CMK (cell line): ENCODE measurements around the gene SPATA33.
A peak's percentile ranks its signal among the peaks of the same experiment; 100 is the strongest.

ENCODE experiments used
- DNase-seq: peaks from one replicate; pipeline ENCODE4 v3.0.0-alpha.2; 2010; ENCODE audit warnings: low read depth

Gene SPATA33

DNA sequence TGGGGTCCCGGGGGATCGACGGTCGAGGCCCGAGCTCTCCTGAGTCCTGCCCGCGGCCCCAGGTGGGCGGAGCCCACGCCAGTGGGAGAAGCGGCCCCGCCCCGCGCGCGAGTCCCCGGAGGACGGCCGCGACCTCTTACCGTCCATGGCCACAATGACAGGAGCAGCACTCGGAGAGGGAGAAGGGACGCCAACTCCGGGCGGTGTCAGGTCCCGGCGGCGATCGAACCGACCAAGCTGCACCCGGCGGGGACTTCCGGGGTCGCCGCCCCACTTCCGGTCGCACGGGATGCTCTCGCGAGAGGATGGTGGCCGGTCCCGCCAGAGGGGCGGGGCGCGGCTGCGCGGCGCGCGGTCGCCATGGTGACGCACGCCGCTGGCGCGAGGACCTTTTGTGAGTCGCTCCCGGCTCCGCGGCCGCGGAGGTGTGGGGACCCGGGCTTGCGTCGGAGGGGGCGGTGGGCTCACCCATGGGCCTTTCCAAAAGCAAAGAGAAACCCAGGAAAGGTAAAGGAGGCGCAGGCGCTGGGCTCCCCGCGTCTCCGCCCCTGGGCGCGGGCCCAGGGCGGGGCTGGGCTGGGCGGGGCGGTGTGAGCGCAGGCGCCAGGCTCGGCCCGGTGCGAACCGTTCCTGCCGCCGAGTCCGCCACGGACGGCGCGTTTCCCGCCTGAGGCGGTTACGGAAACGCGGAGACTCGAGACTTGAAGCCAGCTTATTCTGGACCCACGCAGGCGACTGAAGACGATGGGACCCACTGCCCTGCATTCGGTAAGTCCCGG, at the start of gene SPATA33, which contains the start of gene CHMP1A:
Gene SPATA33, plus strand, starts transcription at position 395 of the 779 bp plus-strand sequence. Its CDS starts 76 bp downstream, at position 471.
Gene CHMP1A, minus strand, starts transcription at position 267 of the 779 bp plus-strand sequence. Its CDS starts 120 bp downstream, at position 147.
- DNase-seq: peak; percentile 72

DNA sequence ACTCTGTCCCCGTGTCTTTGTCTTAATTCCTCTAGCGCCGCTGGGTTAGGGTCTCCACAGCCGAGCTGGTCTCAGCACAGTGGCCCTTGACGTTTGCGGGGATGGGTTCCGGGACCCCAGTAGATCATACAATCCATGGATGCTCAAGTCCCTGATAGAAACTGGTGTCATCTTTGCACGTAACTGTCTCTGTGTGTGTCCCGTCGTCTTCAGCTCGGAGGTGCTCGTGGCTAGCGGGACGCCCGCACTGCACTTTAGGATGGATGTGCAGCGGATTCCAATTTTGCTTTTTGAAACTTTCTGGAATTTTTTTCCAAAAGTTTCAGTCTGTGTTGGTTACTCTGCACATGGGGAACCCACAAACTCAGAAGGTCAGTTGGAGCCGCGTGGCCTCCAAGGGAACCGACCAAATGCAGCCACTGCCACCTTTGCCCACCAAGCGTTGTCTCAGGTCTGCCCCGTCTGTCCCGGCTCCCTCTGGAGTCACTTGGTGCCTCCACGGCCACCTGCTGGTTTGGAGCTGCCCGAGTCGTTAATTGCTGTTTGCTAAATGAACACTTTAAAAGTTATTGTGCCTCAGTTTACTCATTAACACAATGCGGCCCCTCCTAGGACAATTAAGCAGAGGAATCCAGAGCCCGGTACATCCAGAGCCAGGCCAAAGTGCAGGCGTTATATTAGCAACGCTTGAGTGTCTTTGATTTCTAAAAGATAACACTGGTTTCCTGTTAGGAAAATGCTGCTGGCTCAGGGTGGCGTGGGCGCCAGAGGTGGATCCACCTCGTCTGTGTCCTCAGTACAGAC, 49.5 kb upstream of the SPATA33 start:
- DNase-seq: no peak

DNA sequence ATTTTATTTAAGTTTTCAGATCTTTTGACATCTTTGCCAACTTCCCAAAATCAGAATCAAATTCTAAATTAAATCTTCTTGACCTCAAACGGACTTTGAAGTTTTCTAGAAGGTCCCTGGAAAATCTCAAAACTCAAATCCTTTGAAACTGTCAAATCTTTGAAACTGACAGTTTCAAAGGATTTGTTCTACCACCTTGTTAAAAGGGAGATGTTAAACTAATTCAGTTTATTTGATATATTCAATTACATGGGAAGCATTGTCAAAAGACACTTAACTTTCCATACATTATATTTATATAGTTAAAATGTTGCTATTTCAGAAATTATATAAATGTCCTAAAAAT, 47.6 kb upstream of the SPATA33 start:
- DNase-seq: no peak

DNA sequence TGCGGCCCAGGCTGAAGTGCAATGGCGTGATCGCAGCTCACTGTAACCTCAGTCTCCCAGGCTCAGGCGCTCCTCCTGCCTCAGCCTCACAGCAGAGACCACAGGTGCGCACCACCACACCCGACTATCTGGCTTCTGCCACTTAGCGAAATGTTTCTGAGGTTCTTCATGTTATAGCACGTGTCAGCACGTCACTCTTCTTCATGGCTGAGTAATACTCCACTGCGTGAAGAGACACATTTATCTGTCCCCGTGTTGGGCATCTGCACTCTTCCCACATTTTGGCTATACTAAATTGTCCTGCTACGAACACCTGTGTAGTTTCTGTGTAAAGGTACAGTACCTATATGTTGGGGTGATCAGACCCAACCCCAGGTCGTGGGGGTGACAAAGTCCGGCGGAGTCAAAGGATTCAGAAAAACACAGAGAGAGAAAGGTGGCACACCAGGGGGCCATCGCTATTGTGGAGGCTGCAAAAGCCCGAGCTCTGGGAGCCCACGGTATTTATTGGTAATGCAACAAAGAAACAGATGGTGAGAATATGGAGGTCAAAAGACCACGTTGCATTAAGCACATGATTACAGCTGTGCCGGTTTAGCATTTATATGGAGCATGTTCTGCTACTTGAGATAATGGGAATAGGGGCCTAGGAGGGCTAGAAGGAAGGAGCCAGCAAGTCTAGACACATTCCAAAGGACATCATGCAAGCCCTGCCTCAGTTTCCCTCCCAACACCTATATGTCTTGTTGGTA, 45.0 kb upstream of the SPATA33 start:
- DNase-seq: no peak

DNA sequence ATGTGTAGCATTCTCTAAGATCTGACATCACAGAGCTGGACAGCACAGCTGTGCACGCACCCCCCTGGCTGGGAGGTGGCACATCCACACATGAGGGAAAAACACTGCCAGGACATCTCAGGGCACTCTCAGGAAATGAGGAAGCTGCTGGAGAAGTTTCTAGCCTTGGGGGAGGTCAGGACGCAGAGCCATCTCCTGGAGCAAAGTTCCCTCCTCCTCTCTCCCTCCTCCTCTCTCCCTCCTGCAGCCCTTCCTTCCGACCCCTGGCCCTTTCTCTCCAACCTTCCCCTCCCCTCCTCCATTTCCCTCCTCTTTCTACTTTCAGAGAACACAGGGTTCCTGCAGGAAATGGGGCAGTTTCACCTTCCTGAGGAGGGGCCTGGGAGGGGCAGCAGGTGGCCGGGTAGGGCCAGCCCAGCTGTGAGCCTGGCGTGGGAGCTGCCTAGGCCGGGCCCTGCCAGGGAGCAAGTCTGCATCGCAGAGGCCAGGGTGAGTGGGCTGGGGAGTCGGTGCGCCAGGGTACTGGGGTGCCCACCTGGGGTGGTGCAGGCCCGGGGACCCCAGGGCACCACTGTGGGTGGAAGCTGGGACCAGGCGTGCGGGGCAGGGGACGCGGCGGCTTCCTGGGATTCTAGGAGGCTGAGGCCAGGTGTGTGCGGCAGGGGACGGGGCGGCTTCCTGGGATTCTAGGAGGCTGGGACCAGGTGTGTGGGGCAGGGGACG, 44.2 kb upstream of the SPATA33 start, which contains the start of gene DPEP1:
Gene DPEP1, plus strand, starts transcription at position 412 of the 723 bp plus-strand sequence. CDS start 16,769 bp downstream, outside the sequence.
- DNase-seq: no peak

DNA sequence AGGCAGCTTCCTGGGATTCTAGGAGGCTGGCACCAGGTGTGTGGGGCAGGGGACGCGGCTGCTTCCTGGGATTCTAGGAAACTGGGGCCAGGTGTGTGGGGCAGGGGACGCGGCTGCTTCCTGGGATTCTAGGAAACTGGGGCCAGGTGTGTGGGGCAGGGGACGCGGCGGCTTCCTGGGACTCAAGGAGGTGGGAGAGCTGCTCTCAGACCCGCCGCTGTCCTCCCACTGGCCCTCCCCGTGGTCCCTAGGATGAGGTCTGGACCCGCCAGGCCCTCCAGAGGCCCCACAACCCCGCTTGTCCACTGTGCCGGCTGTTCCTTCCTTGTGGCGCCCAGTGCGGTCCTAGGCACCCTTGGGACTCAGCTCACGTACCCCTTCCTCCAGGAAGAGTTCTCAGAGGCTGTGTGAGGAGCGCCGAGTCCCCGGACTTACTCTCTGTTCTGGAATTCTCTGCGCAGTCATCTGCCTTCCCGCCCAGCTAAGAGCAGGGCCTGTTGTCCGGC, 43.6 kb upstream of the SPATA33 start:
- DNase-seq: no peak

DNA sequence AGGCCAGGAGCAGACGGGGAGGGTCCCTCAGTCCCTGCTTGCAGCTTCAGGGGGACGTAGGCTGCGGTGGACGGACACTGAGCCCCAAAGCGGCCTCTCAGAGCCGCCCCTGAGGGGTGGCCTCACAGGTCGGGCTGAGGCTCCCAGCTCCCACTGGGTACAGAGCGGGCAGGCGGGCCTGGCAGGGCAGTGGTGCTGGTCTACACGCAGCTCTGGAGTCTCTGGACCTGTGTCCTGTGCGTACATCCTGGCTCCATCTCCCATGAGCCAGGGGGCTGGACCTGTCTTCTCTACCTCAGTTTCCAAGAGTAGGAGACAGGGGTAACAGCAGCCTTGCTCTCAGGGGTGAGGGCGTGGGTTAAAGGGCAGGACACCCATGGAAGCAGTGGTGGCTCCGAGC, 42.5 kb upstream of the SPATA33 start:
- no peak for DNase-seq

DNA sequence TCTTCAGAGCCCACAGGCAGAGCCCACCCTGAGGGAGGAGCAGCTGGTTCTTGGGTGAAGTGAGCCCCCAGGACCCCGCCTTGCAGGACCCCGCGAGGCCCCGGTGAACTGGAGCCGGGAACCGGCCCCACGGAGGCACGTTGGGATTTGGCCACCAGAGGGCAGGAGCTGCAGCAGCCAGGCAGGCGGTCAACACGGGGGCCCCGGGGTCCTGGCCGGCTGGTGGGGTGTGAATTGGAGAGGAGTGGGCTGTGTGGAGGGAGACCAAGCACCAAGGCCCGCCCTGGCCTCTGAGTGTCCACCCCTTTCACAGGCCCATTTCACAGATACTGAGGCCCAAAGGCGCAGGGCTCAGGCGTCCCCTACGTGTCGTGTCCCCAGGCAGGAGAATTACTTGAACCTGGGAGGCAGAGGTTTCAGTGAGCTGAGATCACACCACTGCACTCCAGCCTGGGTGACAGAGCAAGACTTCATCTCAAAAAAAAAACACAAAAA, 42.0 kb upstream of the SPATA33 start:
- no peak for DNase-seq

DNA sequence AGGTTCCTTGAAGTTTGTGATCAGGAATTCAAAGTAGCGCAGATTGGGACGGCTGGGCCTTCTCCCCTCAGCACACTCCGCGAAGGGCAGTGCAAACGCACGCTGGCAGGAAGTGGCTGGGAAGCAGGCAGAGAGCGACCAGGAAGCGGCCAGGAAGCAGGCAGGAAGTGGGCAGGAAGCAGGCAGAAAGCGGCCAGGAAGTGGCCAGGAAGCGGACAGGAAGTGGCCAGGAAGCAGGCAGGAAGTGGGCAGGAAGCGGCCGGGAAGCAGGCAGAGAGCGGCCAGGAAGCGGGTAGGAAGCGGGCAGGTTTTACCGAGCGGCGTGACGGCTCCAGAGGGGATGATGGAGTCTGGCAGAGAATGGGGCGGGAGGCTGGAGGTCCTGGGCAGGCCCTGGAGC, 41.0 kb upstream of the SPATA33 start:
- DNase-seq: no peak

DNA sequence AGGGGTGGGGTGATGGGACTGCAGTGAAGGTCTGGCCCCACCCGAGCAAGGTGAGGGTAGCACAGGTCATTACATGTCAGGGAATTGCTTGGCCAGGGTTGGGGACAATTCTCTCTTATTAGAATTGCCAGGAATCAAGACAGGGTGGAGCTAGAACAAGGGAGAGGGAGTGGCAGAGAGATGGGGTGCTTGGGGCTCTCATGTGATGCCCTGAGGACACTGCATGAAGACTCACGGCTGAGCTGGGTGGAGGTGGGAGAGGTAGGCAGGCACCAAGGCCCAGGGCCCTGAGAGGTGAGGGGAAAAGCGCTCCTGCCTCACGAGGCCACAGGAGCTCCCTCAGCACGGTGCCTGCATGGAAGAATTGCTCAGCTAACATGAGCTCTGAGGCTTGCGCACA, 40.6 kb upstream of the SPATA33 start:
- no peak for DNase-seq

DNA sequence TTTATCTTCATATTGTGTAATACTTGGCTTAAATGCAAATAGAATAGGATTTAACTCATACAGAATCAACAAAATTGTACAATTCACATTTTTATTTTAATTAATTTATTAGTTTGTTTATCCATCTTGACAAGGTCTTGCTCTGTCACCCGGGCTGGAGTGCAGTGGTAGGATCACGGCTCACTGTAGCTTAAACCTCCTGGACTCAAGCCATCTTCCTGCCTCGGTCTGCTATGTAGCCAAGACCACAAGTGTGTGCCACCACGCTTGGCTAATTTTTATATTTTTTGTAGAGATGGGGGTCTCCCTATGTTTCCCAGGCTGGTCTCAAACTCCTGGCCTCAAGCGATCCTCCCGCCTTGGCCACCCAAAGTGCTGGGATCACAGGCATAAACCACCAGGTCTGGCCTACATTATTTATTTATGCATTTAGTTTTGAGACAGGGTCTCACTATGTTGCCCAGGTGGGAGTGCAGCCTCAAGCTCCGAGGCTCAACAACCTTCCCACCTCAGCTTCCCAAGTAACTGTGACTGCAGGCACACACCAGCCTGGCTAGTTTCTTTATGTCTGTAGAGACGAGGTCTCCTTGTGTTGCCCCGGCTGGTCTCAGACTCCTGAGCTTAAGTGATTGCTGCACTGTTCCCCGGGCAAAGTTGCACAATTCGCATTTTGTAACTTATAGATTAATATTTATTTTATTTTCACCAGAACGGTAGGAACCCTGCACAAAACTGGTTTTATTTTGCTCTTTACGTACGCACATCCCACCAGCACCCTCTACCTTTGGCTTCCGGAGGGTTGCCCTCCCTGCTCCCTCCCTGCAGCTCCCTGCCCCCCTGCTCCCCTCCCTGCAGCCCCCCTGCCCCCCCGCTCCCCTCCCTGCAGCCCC, 39.3 kb upstream of the SPATA33 start:
- no peak for DNase-seq

DNA sequence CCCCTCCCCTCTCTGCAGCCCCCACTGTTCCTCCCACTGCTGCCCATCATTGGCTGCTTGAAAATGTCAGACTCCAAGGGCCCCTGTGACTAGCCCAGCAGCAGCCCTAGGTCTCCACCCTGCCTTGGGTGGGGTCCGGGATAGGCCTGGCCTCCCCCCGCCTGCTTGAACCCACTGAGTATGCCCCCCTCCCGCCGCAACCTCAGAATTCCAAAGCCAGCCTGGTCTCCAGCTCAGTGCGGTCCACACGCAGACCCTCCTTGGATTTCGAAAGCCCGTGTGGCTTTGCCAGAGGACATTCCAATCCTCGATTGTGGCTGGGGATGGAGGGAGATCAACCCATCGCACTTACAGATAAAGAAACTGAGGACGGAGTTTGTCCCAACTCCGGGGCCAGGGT, 37.8 kb upstream of the SPATA33 start:
- no peak for DNase-seq

DNA sequence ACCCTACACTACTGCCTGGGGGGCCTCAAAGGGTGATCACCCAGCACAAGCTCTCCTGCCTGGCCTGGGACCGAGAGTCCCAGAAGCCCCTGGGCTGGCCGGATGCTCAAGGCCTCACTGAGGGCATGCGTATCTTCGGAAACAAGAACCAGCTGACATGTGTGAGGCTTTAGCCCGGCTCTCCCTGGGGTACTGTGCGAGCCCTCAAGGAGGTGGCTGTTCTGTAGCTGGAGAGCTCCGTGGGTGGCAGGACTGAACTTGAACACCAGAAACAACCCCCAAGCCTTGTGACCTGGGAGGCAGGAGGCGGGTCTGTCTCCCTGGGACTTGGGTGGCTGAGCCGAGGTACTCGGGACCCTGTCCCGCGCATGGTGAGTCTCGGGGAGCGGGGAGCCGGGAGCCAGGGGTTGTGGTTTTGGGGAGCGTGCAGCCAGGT, 37.2 kb upstream of the SPATA33 start:
- DNase-seq: no peak

DNA sequence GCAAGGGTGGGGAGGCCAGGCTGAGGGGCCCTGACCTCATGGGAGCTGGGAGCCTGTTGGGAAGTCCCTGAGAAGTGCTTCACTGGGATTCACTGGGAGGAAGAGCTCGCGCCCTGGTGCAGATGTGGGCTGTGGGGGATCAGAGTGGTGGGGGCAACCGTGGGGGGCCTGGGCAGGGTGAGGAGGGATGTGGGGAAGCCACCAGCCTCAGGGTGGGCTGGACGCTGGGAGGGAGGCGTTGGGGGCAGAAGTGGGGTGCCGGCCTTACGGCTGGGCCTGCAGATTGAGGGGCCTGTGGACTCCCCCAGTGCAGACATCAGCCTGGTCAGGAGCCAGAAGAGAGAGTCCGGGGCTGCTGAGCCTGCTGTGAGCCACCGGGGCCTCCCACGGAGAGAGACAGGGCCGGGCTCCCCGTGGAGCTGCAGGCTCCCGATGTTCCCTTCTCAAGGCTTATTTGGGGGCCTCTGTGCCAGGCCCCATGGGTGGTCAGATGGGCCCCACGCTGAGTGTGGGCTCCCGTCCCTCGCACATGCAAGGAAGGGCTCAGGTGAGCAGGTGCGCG, 36.4 kb upstream of the SPATA33 start:
- DNase-seq: no peak

DNA sequence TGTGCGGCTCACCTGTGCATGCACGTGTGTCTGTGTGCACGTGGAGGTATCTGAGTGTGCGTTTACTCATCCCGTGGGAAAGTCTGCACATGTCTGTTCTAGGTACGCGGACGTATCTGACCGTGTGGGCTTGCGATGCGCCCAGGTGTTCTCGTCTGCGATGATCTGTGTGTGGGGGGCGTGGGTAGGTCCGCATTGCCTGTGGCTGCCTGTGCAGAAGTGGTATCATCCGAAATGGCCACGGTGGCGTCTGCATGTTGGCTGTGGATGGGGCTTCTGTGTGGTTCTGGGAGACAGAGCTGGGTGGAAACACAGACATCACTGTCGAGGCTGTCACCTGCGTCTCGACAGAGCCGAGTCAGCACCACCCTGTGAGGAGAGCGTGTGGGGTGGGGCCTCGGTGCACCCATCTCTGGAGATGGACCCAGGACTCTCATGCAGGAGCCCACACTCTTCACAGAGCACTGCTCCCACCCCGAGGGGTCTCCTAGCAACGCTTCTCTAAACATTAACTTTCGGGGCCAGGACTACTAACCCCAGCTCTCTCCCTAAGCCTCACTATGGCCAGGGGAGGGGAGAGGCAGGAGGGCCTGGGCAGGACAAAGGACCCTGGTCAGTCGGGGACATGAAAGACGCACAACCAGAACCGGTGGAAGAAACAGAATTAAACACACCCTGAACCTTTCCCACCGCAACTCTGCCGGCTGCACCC, 35.8 kb upstream of the SPATA33 start:
- DNase-seq: no peak

DNA sequence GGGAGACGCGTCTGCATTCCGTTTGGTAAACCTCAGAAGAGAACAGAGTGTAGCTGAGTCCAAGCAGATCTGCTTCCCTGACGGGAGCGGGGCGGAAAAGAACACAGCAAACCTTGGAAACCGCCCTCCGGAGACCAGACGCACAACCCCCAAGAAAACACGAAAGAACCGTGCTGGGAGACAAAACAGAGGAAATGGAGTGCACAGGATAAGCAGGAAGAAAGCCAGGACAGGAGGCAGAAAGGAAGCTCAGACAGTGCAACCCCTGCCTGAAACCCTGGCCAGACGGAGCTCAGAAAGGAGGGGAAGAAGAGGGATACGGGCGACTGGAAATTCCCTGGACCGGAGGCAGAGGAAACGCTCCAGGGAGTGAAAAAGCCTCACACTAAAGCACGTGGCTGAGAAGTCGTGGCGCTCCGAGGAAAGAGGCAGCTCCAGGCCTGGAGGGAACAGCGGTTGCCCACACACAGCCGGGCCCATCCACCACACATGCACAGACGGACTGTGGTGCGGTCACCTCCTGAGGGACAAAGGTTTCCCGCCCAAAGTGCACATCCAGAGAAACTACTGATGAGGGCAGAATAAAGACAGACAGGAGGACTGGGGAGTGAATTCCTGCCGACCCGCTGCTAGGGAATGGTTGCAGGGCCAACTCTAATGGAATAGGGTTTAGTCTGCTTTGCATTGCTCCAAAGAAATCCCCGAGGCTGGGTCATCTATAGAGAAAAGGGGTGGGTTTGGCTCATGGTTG, 34.0 kb upstream of the SPATA33 start:
- DNase-seq: no peak

DNA sequence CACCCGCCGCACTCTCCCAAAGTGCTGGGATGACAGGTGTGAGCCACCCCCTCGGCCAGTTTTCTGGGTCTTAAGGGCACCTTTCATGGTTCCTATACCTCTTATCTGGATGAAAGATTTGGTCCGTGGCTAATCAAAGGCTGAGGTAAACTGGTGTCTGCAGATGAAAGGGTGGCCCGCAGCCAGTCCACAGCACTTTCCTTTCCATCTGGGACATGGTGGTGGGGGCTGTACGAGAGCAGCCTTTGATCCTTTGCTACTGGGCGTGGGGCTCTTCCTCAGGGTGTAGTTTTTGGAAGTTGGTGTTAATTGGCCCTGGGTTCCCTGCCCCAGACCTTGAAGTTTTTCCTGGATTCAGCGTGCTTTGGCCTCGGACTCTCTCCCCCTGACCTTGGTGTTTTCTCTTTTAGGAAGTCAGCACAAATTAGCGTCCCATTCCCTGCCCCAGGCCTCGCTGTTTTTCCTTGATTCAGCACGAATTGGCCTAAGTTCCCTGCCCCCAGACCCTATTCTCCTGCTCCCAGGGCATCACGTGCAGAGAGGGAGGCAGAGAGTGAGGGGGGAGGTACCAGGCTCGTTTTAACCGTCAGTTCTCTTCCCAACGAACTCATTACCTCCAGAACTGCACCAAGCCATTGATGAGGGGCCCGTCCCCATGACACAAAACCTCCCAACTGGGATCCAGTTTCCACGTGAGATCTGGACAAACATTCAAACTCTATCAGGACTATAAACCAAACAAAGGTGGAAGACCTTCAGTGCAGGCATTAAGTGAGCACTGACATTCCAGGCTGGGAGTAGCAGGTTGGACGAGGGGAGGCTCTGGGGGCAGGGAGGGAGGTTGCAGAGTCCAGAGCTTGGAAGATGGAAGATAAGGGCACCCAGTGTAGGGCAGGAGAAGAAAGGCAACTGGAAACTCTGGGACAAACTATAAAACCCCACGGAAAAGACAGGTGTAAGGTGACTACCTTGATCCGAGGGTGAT, 32.6 kb upstream of the SPATA33 start:
- DNase-seq: no peak
